ENCODE results near the gene AR. TPM values are rescaled to one million over a fixed set of nuclear protein-coding genes. Genes with fewer than 3 reads are reported as not detected.

AR gene
- total and polyA plus RNA-seq, 10 of the 15 experiments (the other 5 are each of a cell fraction or from before 2014, with no cell fraction given) = 0.07 to 0.09 (median 0.08) TPM; not detected in 7

DNA sequence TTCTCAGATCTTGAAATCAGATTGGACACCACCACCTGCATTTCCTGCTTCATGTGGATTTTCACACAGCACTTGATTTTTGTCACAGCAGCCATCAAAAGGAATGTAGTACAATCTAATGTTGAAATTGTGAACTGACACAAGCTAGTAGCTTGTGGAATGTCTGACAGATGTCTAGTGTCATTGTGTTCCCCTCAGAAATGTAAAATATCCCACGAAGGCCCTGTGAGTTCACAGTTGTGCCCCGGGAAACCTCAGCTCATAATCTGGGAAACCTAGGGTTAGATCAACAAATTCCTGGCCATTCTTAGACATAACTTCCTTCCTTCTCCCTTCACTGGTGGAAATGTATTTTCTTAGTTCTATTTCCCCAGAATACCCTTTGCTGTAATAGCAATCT, 205.7 kb downstream of the AR start:
- 3% methylated on average over 2 of the region's 2 CpGs for WGBS (ENCODE audit: insufficient coverage, insufficient replicate concordance, low lambda C conversion rate, missing lambda C conversion rate)
- no TSS peak for BruUV-seq (replicated peaks)
- ChIA-PET RAD21 (ENCODE audit: unreplicated experiment) (no interaction called here), CTCF (no interaction called here), POLR2A (no interaction called here), SMC1A (ENCODE audit: uncharacterized antibody, unreplicated experiment) (no interaction called here)
- TF ChIP-seq, protein P1, sequence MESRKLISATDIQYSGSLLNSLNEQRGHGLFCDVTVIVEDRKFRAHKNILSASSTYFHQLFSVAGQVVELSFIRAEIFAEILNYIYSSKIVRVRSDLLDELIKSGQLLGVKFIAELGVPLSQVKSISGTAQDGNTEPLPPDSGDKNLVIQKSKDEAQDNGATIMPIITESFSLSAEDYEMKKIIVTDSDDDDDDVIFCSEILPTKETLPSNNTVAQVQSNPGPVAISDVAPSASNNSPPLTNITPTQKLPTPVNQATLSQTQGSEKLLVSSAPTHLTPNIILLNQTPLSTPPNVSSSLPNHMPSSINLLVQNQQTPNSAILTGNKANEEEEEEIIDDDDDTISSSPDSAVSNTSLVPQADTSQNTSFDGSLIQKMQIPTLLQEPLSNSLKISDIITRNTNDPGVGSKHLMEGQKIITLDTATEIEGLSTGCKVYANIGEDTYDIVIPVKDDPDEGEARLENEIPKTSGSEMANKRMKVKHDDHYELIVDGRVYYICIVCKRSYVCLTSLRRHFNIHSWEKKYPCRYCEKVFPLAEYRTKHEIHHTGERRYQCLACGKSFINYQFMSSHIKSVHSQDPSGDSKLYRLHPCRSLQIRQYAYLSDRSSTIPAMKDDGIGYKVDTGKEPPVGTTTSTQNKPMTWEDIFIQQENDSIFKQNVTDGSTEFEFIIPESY (IDR thresholded peaks at IDR 0.05) = no peak
- TF ChIP-seq PAX8 (IDR thresholded peaks at IDR 0.05) (no peak), LARP7 (IDR thresholded peaks at IDR 0.05) (no peak), RCOR1 (conservative IDR thresholded peaks at IDR 0.05; ENCODE audit: low read depth, low read length) (no peak), ZNF384 (IDR thresholded peaks at IDR 0.05; ENCODE audit: borderline replicate concordance, low read depth, low read length) (no peak), SIN3A (IDR thresholded peaks at IDR 0.05; ENCODE audit: low read depth, low read length) (no peak), ZNF24 (IDR thresholded peaks at IDR 0.05) (no peak), NR2F1 (conservative IDR thresholded peaks at IDR 0.05) (no peak), HDAC6 (IDR thresholded peaks at IDR 0.05; ENCODE audit: unreplicated experiment) (no peak)
- TF ChIP-seq, protein P2, sequence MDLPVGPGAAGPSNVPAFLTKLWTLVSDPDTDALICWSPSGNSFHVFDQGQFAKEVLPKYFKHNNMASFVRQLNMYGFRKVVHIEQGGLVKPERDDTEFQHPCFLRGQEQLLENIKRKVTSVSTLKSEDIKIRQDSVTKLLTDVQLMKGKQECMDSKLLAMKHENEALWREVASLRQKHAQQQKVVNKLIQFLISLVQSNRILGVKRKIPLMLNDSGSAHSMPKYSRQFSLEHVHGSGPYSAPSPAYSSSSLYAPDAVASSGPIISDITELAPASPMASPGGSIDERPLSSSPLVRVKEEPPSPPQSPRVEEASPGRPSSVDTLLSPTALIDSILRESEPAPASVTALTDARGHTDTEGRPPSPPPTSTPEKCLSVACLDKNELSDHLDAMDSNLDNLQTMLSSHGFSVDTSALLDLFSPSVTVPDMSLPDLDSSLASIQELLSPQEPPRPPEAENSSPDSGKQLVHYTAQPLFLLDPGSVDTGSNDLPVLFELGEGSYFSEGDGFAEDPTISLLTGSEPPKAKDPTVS (IDR thresholded peaks at IDR 0.05; ENCODE audit: low read depth, low read length) = no peak
- TF ChIP-seq, protein P3, sequence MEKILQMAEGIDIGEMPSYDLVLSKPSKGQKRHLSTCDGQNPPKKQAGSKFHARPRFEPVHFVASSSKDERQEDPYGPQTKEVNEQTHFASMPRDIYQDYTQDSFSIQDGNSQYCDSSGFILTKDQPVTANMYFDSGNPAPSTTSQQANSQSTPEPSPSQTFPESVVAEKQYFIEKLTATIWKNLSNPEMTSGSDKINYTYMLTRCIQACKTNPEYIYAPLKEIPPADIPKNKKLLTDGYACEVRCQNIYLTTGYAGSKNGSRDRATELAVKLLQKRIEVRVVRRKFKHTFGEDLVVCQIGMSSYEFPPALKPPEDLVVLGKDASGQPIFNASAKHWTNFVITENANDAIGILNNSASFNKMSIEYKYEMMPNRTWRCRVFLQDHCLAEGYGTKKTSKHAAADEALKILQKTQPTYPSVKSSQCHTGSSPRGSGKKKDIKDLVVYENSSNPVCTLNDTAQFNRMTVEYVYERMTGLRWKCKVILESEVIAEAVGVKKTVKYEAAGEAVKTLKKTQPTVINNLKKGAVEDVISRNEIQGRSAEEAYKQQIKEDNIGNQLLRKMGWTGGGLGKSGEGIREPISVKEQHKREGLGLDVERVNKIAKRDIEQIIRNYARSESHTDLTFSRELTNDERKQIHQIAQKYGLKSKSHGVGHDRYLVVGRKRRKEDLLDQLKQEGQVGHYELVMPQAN (conservative IDR thresholded peaks at IDR 0.05) = no peak
- Histone ChIP-seq H3K9ac (ENCODE audit: control insufficient read depth, insufficient read depth, low read length) (no peak overlapping the region), H2AFZ (ENCODE audit: control insufficient read depth, low read depth, low read length) (no peak overlapping the region), H3K4me3 (no peak overlapping the region), H3K27me3 (replicated peaks in 1 of 2; ENCODE audit: control insufficient read depth in 2 of 2, insufficient read depth in 2 of 2, low read length in 1 of 2) (no peaks in the 10 kb centered on the region), H3K4me2 (ENCODE audit: control insufficient read depth, insufficient read depth) (no peak overlapping the region), H3K79me2 (ENCODE audit: control insufficient read depth, insufficient read depth, low read length) (no peaks in the 10 kb centered on the region), H3K27ac (ENCODE audit: control insufficient read depth, insufficient read depth) (no peak overlapping the region), H4K20me1 (ENCODE audit: control insufficient read depth, insufficient read depth) (no peaks in the 10 kb centered on the region), H3K9me3 (replicated peaks; ENCODE audit: control insufficient read depth, insufficient read depth, low read length) (no peaks in the 10 kb centered on the region), H3K36me3 (ENCODE audit: control insufficient read depth in 2 of 2, insufficient read depth in 2 of 2, low read length in 1 of 2) (no peaks in the 10 kb centered on the region), H3K4me1 (ENCODE audit: control insufficient read depth, insufficient read depth, low read length) (no peaks in the 10 kb centered on the region)
- DNase-seq (ENCODE audit: low read depth, low spot score) (no peak), FAIRE-seq (no peak), ATAC-seq (no peak)
- intact Hi-C loops (cut with micrococcal nuclease; ENCODE audit: unreplicated experiment) = no loop called here
- in situ Hi-C loops (cut with MboI) = no loop called here

Data from GM12878 (cell line).